ENCODE results near the gene MRPS18B.

MRPS18B gene

DNA sequence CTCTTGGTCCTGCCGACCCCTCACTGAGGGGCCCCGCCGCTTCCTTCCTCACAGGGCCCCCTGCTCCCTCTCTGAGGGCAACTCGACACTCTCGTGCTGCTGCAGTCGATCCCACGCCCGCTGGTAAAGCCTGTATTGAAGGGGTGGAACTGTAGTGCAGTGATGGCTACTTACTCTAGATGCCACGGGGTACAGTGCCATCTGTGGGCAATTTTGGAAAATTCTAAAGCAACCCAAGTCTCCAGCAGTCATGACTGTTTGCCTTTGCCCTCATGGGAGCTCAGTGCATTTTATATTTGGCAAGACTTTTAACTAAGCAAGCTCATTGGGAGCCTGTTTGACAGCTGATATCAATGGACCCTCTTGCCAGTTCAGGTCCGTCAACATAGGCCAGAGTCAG is 22.8 kb downstream of the MRPS18B start:
- no peak overlapping the region for H3K4me3 ChIP-seq (ENCODE audit: low read depth, low read length)
- DNase-seq (ENCODE audit: low read depth) = no peak
- TF ChIP-seq, protein P1, sequence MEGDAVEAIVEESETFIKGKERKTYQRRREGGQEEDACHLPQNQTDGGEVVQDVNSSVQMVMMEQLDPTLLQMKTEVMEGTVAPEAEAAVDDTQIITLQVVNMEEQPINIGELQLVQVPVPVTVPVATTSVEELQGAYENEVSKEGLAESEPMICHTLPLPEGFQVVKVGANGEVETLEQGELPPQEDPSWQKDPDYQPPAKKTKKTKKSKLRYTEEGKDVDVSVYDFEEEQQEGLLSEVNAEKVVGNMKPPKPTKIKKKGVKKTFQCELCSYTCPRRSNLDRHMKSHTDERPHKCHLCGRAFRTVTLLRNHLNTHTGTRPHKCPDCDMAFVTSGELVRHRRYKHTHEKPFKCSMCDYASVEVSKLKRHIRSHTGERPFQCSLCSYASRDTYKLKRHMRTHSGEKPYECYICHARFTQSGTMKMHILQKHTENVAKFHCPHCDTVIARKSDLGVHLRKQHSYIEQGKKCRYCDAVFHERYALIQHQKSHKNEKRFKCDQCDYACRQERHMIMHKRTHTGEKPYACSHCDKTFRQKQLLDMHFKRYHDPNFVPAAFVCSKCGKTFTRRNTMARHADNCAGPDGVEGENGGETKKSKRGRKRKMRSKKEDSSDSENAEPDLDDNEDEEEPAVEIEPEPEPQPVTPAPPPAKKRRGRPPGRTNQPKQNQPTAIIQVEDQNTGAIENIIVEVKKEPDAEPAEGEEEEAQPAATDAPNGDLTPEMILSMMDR (conservative IDR thresholded peaks at IDR 0.05; ENCODE audit: low read depth, low read length) = no peak

DNA sequence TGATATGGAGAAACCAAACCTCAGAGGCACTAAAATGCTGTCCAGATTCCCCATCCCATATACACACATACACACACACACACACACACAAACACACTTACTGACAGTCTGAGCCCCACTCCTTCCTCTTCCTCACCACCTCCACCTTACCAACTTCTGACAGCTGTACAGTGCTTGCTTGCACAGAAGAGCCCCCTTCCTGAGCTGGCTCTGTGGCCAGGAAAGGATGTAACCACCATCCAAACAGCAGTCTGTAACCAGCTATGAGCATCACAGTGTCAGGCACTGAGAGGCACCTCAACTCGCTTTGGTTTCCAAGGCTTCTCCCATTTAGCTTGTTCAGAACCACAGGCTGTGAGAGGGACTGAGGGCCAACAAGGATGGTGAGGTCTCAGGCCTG is 23.4 kb downstream of the MRPS18B start:
- no peak for DNase-seq (ENCODE audit: low read depth)
- H3K4me3 ChIP-seq (ENCODE audit: low read depth, low read length) = no peak overlapping the region
- TF ChIP-seq, protein P1 (conservative IDR thresholded peaks at IDR 0.05; ENCODE audit: low read depth, low read length) = no peak

DNA sequence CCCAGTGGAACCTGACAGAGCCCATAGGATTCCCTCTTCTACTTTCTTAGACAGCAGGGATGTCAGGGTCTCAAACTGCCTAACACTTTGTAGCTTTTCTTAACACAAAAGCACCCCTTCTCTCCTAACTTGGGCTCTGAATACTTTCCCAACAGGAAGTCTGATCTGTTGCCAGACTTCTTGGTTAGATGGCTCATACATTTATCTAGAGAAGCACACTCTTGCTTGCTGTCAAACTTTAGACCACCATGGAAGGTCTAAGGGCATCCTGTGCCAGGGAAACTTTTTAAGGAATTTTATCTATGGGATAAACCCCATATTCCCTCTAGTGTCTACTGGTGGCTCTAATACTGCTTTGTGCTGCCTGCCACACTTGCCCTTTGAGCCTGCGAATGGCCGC is 26.0 kb downstream of the MRPS18B start:
- no peak for DNase-seq (ENCODE audit: low read depth)
- H3K4me3 ChIP-seq (ENCODE audit: low read depth, low read length) = no peak overlapping the region
- TF ChIP-seq, protein P1 (conservative IDR thresholded peaks at IDR 0.05; ENCODE audit: low read depth, low read length) = no peak

DNA sequence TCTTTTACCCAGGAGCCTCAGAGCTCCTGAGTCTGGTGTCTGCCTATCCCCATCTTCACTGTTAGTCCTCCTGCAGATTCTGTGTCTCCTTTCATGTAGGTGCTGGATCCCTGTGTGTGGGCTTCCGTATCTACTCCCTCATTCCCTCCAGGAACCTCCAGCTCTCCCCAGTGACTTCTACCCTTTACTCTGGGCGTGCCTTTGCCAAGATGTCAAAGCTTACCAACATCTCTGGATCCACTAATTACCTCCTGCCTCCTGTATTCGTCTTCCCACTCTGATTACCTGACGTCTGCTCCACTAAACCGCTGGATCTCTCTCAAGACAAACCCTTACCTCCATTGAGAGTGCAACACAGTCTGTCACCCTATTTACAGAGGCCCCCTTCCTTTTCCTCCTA is 27.1 kb downstream of the MRPS18B start:
- H3K4me3 ChIP-seq (ENCODE audit: low read depth, low read length) = no peak overlapping the region
- DNase-seq (ENCODE audit: low read depth) = no peak
- TF ChIP-seq, protein P1 (conservative IDR thresholded peaks at IDR 0.05; ENCODE audit: low read depth, low read length) = no peak

DNA sequence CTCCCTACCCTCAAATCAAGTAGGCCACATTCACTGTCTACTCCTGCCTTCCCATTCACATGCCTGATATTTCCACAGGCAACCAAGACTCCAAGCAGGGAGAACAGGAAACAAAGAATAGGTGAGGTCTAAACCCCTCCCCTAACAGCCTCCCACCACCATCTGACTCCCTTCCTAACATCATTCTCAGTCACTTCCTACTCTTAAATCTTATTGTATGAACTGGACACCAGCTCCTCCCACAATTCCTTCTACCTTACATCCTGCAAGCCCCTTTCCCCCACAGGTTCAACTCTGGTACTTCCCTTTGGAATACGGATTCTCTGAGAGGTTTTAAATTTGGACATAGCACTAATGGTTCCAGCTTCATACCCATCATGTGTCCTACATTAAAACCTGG is 28.3 kb downstream of the MRPS18B start:
- no peak for DNase-seq (ENCODE audit: low read depth)
- no peak overlapping the region for H3K4me3 ChIP-seq (ENCODE audit: low read depth, low read length)
- TF ChIP-seq, protein P1 (conservative IDR thresholded peaks at IDR 0.05; ENCODE audit: low read depth, low read length) = no peak

DNA sequence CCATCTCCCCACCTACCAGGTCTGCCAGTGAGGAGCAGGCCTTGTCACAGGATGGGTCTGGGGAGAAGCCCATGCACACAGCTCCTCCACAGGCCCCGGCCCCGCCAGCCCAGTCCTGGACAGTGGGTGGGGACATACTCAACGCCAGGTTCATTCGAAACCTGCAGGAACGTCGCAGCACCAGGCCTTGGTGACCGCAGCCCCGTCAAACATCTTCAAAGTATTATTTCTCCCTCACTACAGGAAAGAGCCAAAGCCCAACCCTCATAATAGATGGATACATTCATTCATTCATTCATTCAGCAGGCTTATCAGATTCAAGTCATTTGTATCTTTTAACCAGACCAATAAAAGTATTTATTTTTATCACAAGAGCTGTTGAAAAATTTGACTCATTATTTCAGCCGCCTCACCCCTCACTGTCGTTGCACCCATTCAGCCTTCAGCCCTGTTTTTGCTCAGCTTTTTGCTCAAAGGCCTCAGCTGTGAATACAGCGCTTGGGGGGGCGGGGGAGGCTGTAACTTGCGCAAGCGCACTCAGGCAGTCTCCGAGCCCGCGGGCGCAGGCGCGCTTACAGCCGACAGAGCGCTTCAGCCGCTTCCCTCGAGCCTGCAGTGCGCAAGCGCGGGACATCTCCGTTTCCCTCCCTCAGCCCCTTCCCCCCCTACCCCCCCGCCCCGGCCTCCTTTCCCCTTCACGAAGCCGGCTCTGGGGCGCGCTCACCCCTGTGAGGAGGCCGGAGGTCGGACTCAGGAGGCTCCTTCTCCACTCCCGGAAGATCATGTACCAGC is 29.0 kb downstream of the MRPS18B start, which contains the start of gene C6orf136:
Gene C6orf136 (plus strand): TSS at position 684 of the 792 bp plus-strand sequence. CDS start 99 bp downstream, at position 783.
- peak within 1 kb of the TSS; percentile 98 for H3K4me3 ChIP-seq (ENCODE audit: low read depth, low read length)
- DNase-seq (ENCODE audit: low read depth) = peak; percentile 95
- TF ChIP-seq, protein P1 (conservative IDR thresholded peaks at IDR 0.05; ENCODE audit: low read depth, low read length) = no peak

Measured in choroid plexus epithelial cell (primary cell).